ENCODE results near the gene ANKS3. TPM values are rescaled to one million over a fixed set of nuclear protein-coding genes. Genes with fewer than 3 reads are reported as not detected.
"Not testable (repeated sequence)": the region's sequence is repeated elsewhere in the genome, so short reads cannot be mapped to it uniquely, and the experiment has no call there.

The ANKS3 gene
- total RNA-seq, 2 experiments from 2014 or later: 17.6 to 21.7 TPM

GRCh38 chr16:4745274-4745569, 11.2 kb upstream of the ANKS3 start:
- Histone ChIP-seq H3K36me3 (ENCODE audit: insufficient read depth, low read length) (no peaks in the 10 kb centered on the region), H3K4me3 (ENCODE audit: low read depth, low read length, poor library complexity, severe bottlenecking) (no peak overlapping the region), H2AFZ (ENCODE audit: low read length) (0 out of 2 replicates have a peak overlapping the region, but pooled peaks have one; percentile 22), H4K20me1 (ENCODE audit: insufficient read depth, low read length) (no peaks in the 10 kb centered on the region), H3K27ac (ENCODE audit: low read depth, low read length, poor library complexity, severe bottlenecking) (no peak overlapping the region), H3K4me2 (ENCODE audit: low read length) (no peak overlapping the region), H3K79me2 (ENCODE audit: insufficient read depth, low read depth, low read length) (no peaks in the 10 kb centered on the region), H3K9me3 (ENCODE audit: low read length) (no peaks in the 10 kb centered on the region), H3K4me1 (ENCODE audit: insufficient read depth, low read length, poor library complexity, severe bottlenecking) (peaks cover 15% of the 10 kb centered on the region), H3K9me2 (ENCODE audit: insufficient read depth, low read length) (no peaks in the 10 kb centered on the region)
- no peak for DNase-seq (ENCODE audit: low spot score)
- no TSS peak for BruUV-seq (replicated peaks)
- ChIA-PET CTCF (ENCODE audit: unreplicated experiment) (no interaction called here), POLR2A (interaction anchor here (0.7 kb wide), 1 partner anchor 1955 kb away, joined by 3 read pairs; no protein-coding TSS in a partner anchor)
- TF ChIP-seq EZH2phosphoT487 (IDR thresholded peaks at IDR 0.05; ENCODE audit: borderline replicate concordance, low read depth, low read length) (no peak), CTCF (conservative IDR thresholded peaks at IDR 0.05; ENCODE audit: low read length) (no peak)
- intact Hi-C loops (cut with micrococcal nuclease; ENCODE audit: unreplicated experiment): no loop called here

DNA sequence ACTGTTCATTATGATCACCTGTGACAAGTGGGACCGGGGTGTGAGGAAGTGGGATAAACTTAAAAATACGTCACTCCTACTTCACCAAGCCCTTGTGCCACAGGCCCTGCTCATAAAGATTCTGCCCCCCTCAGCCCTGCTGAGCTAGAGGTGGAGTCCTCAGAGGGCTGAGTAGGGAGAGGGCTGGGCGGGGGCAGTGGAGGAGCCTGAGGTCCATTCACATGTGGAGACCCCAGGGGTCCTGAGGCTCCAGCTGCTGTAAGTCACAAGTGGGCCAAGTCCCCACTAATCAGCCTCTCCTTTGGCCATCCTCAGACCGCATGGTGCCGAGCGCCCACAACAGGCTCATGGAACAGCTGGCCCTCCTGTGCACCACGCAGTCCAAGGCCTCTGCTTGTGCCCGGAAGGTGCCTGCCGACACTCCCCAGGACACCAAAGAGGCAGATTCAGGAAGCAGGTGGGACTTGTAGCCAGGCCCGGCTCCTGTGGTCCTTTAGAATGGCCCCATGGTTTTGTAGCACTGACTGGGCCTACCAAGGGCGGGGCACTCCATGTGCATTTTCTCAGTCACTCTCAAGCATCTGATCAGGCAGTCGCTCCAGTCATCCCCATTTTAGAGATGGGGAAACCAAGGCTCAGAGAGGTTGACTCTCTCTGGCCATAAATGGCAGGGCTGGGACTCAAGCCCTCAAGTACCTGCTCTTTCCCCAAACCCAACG, 10.6 kb upstream of the ANKS3 start:
- Histone ChIP-seq H4K20me1 (ENCODE audit: insufficient read depth, low read length) (no peaks in the 10 kb centered on the region), H3K9me2 (ENCODE audit: insufficient read depth, low read length) (no peaks in the 10 kb centered on the region), H3K9me3 (ENCODE audit: low read length) (no peaks in the 10 kb centered on the region), H2AFZ (ENCODE audit: low read length) (0 out of 2 replicates have a peak overlapping the region, but pooled peaks have one; percentile 22), H3K36me3 (ENCODE audit: insufficient read depth, low read length) (no peaks in the 10 kb centered on the region), H3K4me3 (ENCODE audit: low read depth, low read length, poor library complexity, severe bottlenecking) (no peak overlapping the region), H3K79me2 (ENCODE audit: insufficient read depth, low read depth, low read length) (no peaks in the 10 kb centered on the region), H3K4me2 (ENCODE audit: low read length) (no peak overlapping the region), H3K4me1 (ENCODE audit: insufficient read depth, low read length, poor library complexity, severe bottlenecking) (peaks cover 15% of the 10 kb centered on the region), H3K27ac (ENCODE audit: low read depth, low read length, poor library complexity, severe bottlenecking) (no peak overlapping the region)
- no peak for TF ChIP-seq CTCF (conservative IDR thresholded peaks at IDR 0.05; ENCODE audit: low read length)
- TF ChIP-seq EZH2phosphoT487 (IDR thresholded peaks at IDR 0.05; ENCODE audit: borderline replicate concordance, low read depth, low read length): no peak
- ChIA-PET CTCF (ENCODE audit: unreplicated experiment) (no interaction called here), POLR2A (no interaction called here)
- DNase-seq (ENCODE audit: low spot score): no peak
- intact Hi-C loops (cut with micrococcal nuclease; ENCODE audit: unreplicated experiment): no loop called here
- BruUV-seq (replicated peaks): no TSS peak

- H3K4me1 ChIP-seq (ENCODE audit: insufficient read depth, low read length, poor library complexity, severe bottlenecking): peaks cover 15% of the 10 kb centered on the region
- TF ChIP-seq EZH2phosphoT487 (IDR thresholded peaks at IDR 0.05; ENCODE audit: borderline replicate concordance, low read depth, low read length): no peak
- no peak for TF ChIP-seq CTCF (conservative IDR thresholded peaks at IDR 0.05; ENCODE audit: low read length)
- no peaks in the 10 kb centered on the region for H3K9me2 ChIP-seq (ENCODE audit: insufficient read depth, low read length)
- H3K4me2 ChIP-seq (ENCODE audit: low read length): no peak overlapping the region
- no peaks in the 10 kb centered on the region for H3K9me3 ChIP-seq (ENCODE audit: low read length)
- H4K20me1 ChIP-seq (ENCODE audit: insufficient read depth, low read length): no peaks in the 10 kb centered on the region
- no peak overlapping the region for H3K4me3 ChIP-seq (ENCODE audit: low read depth, low read length, poor library complexity, severe bottlenecking)
- no peak for DNase-seq (ENCODE audit: low spot score)
- H3K36me3 ChIP-seq (ENCODE audit: insufficient read depth, low read length): no peaks in the 10 kb centered on the region
- no peak overlapping the region for H2AFZ ChIP-seq (ENCODE audit: low read length)
- no TSS peak for BruUV-seq (replicated peaks)
- ChIA-PET CTCF (ENCODE audit: unreplicated experiment) (no interaction called here), POLR2A (no interaction called here)
- intact Hi-C loops (cut with micrococcal nuclease; ENCODE audit: unreplicated experiment): no loop called here
- H3K27ac ChIP-seq (ENCODE audit: low read depth, low read length, poor library complexity, severe bottlenecking): no peak overlapping the region
- H3K79me2 ChIP-seq (ENCODE audit: insufficient read depth, low read depth, low read length): no peaks in the 10 kb centered on the region
These were observed 9.3 kb upstream of the ANKS3 start for GRCh38 chr16:4743226-4743878.

DNA sequence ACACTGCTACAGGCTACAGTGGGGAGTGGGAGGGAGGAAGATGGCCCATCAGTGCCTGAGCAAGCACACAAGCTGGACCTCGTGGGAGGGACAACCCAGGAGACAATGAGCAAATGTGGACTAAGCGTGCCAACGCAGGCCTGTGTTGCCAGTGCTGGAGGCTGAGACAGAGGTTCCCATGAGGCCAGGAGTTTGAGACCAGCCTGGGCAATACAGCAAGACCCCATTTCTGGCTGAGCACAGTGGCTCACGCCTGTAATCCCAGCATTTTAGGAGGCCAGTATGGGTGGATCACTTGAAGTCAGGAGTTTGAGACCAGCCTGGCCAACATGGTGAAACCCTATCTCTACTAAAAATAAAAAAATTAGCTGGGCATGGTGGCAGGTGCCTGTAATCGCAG, 4.3 kb upstream of the ANKS3 start:
- H4K20me1 ChIP-seq (ENCODE audit: insufficient read depth, low read length); H3K36me3 ChIP-seq (ENCODE audit: insufficient read depth, low read length); H3K27ac ChIP-seq (ENCODE audit: low read depth, low read length, poor library complexity, severe bottlenecking); H3K9me2 ChIP-seq (ENCODE audit: insufficient read depth, low read length); H3K4me2 ChIP-seq (ENCODE audit: low read length); H3K4me3 ChIP-seq (ENCODE audit: low read depth, low read length, poor library complexity, severe bottlenecking); BruUV-seq (replicated peaks); intact Hi-C loops (cut with micrococcal nuclease; ENCODE audit: unreplicated experiment); H3K9me3 ChIP-seq (ENCODE audit: low read length); H3K4me1 ChIP-seq (ENCODE audit: insufficient read depth, low read length, poor library complexity, severe bottlenecking); H2AFZ ChIP-seq (ENCODE audit: low read length); CTCF ChIA-PET (ENCODE audit: unreplicated experiment); H3K79me2 ChIP-seq (ENCODE audit: insufficient read depth, low read depth, low read length); DNase-seq (ENCODE audit: low spot score): not testable (repeated sequence)
- POLR2A ChIA-PET: interaction anchor here (0.9 kb wide), 1 partner anchor 34 kb away, joined by 6 read pairs; no protein-coding TSS in a partner anchor
